GM23338 (cell line): ENCODE results near the gene MAN2C1. TPM values are rescaled to one million over a fixed set of nuclear protein-coding genes. Genes with fewer than 3 reads are reported as not detected.

Source experiments
- ATAC-seq: fragments of 200-7000 bp; cut with Tn5 transposase; 3 replicates; pipeline ENCODE4 v1.9.1; 2020
- DNase-seq: peaks from one replicate; pipeline ENCODE4 v3.0.0-alpha.2; 2015; ENCODE audit warnings: low spot score
- H2AFZ ChIP-seq: fragments of 200-600 bp; sonication (generic); 2 replicates; pipeline ENCODE4 v1.8.0; 2016; ENCODE audit warnings: antibody characterized with exemption, mild to moderate bottlenecking, moderate library complexity
- H3F3A ChIP-seq: fragments of 200-600 bp; sonication (generic); replicated peaks from 2 replicates; pipeline ENCODE4 v1.8.0; 2017; ENCODE audit warnings: antibody characterized with exemption, mixed run types, low read depth
- H3K27ac ChIP-seq: fragments of 200-600 bp; sonication (generic); 2 replicates; pipeline ENCODE4 v1.6.1; 2016; ENCODE audit warnings: low read depth
- H3K27me3 ChIP-seq: fragments of 200-600 bp; sonication (generic); 2 replicates; pipeline ENCODE4 v1.8.0; 2016; ENCODE audit warnings: mild to moderate bottlenecking, mixed run types, moderate library complexity; ENCODE audit not compliant: insufficient read depth
- H3K36me3 ChIP-seq: fragments of 200-600 bp; sonication (generic); 2 replicates; pipeline ENCODE4 v1.8.0; 2016; ENCODE audit warnings: mild to moderate bottlenecking; ENCODE audit not compliant: insufficient read depth
- H3K4me1 ChIP-seq: fragments of 200-600 bp; sonication (generic); 2 replicates; pipeline ENCODE4 v1.8.0; 2016; ENCODE audit warnings: mild to moderate bottlenecking, moderate library complexity; ENCODE audit not compliant: insufficient read depth
- H3K4me2 ChIP-seq: fragments of 200-600 bp; sonication (generic); 2 replicates; pipeline ENCODE4 v1.7.1; 2017; ENCODE audit warnings: mixed run types
- H3K4me3 ChIP-seq: fragments of 200-600 bp; sonication (generic); 2 replicates; pipeline ENCODE4 v1.6.1; 2016; ENCODE audit warnings: mixed run types
- H3K79me2 ChIP-seq: fragments of 200-600 bp; sonication (generic); replicated peaks from 2 replicates; pipeline ENCODE4 v1.8.0; 2017; ENCODE audit warnings: mild to moderate bottlenecking; ENCODE audit not compliant: insufficient read depth
- H3K9me2 ChIP-seq: fragments of 200-600 bp; sonication (generic); 2 replicates; pipeline ENCODE4 v1.8.0; 2017; ENCODE audit not compliant: insufficient read depth
- H4K20me1 ChIP-seq: fragments of 200-600 bp; sonication (generic); replicated peaks from 2 replicates; pipeline ENCODE4 v1.8.0; 2017; ENCODE audit warnings: mild to moderate bottlenecking; ENCODE audit not compliant: insufficient read depth
- H3K27ac Mint-ChIP-seq: 2 replicates; pipeline ENCODE4 v1.8.0; 2020; ENCODE audit warnings: inconsistent platforms, mild to moderate bottlenecking, moderate library complexity, mixed read lengths
- H3K27me3 Mint-ChIP-seq: 3 replicates; pipeline ENCODE4 v1.8.0; 2022; ENCODE audit warnings: low read depth, mild to moderate bottlenecking, moderate library complexity, mixed read lengths, inconsistent platforms; ENCODE audit not compliant: insufficient read depth, poor library complexity
- H3K36me3 Mint-ChIP-seq: 3 replicates; pipeline ENCODE4 v1.8.0; 2021; ENCODE audit warnings: low read depth, mild to moderate bottlenecking, inconsistent platforms, moderate library complexity, mixed read lengths
- H3K4me1 Mint-ChIP-seq: 3 replicates; pipeline ENCODE4 v1.8.0; 2020; ENCODE audit warnings: mild to moderate bottlenecking, inconsistent platforms, mixed read lengths
- H3K4me3 Mint-ChIP-seq: 3 replicates; pipeline ENCODE4 v1.8.0; 2021; ENCODE audit warnings: moderate library complexity, mild to moderate bottlenecking, inconsistent platforms, mixed read lengths
- H3K9me3 Mint-ChIP-seq: 3 replicates; pipeline ENCODE4 v1.8.0; 2020; ENCODE audit warnings: moderate library complexity, mild to moderate bottlenecking, inconsistent platforms, mixed read lengths
- CREB1 ChIP-seq: fragments of 250-450 bp; sonication (Bioruptor Pico); IDR thresholded peaks from 2 replicates; pipeline ENCODE4 v1.5.0; 2020; ENCODE audit warnings: low read depth, mild to moderate bottlenecking, moderate library complexity
- EZH2 ChIP-seq: fragments of 200-600 bp; sonication (generic); IDR thresholded peaks from one replicate; pipeline ENCODE4 v1.8.0; 2017; ENCODE audit warnings: antibody characterized with exemption, mild to moderate bottlenecking, low read depth; ENCODE audit not compliant: unreplicated experiment
- EZH2phosphoT487 ChIP-seq: fragments of 200-600 bp; sonication (generic); IDR thresholded peaks from one replicate; pipeline ENCODE4 v1.8.1; 2018; ENCODE audit warnings: antibody characterized with exemption; ENCODE audit not compliant: unreplicated experiment
- JUNB ChIP-seq: IDR thresholded peaks from one replicate; pipeline ENCODE4 v1.6.1; 2016; ENCODE audit warnings: antibody characterized with exemption; ENCODE audit not compliant: unreplicated experiment
- NANOG ChIP-seq: IDR thresholded peaks from 2 replicates; pipeline ENCODE4 v1.6.1; 2016; ENCODE audit warnings: antibody characterized with exemption, borderline replicate concordance
- POLR2AphosphoS5 ChIP-seq: IDR thresholded peaks from 2 replicates; pipeline ENCODE4 v1.6.1; 2016; ENCODE audit warnings: antibody characterized with exemption, low read depth
- STAT1 ChIP-seq: IDR thresholded peaks from one replicate; pipeline ENCODE4 v1.6.1; 2016; ENCODE audit warnings: antibody characterized with exemption; ENCODE audit not compliant: unreplicated experiment
- ZNF114 ChIP-seq: fragments of 250-450 bp; sonication (Bioruptor Pico); IDR thresholded peaks from 2 replicates; pipeline ENCODE4 v1.5.0; 2020; ENCODE audit warnings: mild to moderate bottlenecking, moderate library complexity
- ZNF331 ChIP-seq: fragments of 250-450 bp; sonication (Bioruptor Pico); IDR thresholded peaks from 2 replicates; pipeline ENCODE4 v1.5.0; 2020; ENCODE audit warnings: low read depth, mild to moderate bottlenecking, moderate library complexity
- polyA plus RNA-seq: library from polyadenylated mRNA; unstranded; fragments of >200 nt; fragmentation: Nextera tagmentation; extraction: Ambion mirVana; gene quantifications from 2 replicates; pipeline ENCODE4 v1.2.1, GENCODE V29; 2016
- total RNA-seq: library from RNA; depleted of rRNA; stranded (reverse); fragments of >200 nt; shearing (Covaris generic); gene quantifications from 2 replicates; pipeline ENCODE4 v1.2.3, GENCODE V29; 2014
- TF ChIP-seq, protein P1 (sequence below): IDR thresholded peaks from 2 replicates; pipeline ENCODE4 v1.6.1; 2016; ENCODE audit warnings: antibody characterized with exemption
- TF ChIP-seq, protein P2 (sequence below), 2 experiments: fragments of 200-600 bp in 1 of 2; sonication (generic) in 1 of 2; conservative IDR thresholded peaks; 2 replicates each; pipeline versions ENCODE4 v1.5.1 to v1.6.1; 2016 to 2017; ENCODE audit warnings: antibody characterized with exemption in 2 of 2, low read depth in 2 of 2, mild to moderate bottlenecking in 2 of 2, moderate library complexity in 1 of 2
- TF ChIP-seq, protein P3 (sequence below): IDR thresholded peaks from one replicate; pipeline ENCODE4 v1.6.1; 2018; ENCODE audit warnings: antibody characterized with exemption; ENCODE audit not compliant: unreplicated experiment

The MAN2C1 gene
- total and polyA plus RNA-seq, 2 experiments from 2014 or later: 42.3 to 129 TPM

DNA sequence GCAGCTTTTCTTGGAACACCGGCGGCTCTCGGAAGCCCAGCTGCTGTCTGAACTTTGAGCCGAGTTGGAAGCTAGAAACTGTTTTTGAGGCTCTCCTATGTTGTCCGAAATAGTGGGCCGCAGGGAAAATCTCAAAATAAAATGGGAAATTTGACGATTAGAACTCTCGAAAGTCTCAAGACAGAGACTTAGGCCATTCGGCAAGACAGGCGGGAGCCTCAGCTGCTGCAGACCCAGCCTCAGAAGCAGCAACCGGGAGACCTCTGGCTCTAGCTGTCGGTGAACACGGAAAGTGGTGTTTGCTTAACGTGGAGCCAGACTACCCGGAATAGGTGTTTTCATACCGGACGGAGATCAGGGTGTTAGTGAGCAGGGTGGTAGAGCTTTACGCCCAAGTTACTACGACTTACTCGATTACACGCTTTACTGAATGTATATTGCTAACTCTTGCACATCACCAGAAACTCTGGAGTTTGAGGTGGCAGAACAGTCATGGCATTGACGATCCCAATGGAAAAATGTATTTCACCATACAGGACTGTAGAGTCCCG is 357 bp upstream of the MAN2C1 start (continued):
- no peak for TF ChIP-seq ZNF114 (CRISPR knock-in tag)
- no peak for TF ChIP-seq STAT1
- TF ChIP-seq EZH2phosphoT487: no peak

DNA sequence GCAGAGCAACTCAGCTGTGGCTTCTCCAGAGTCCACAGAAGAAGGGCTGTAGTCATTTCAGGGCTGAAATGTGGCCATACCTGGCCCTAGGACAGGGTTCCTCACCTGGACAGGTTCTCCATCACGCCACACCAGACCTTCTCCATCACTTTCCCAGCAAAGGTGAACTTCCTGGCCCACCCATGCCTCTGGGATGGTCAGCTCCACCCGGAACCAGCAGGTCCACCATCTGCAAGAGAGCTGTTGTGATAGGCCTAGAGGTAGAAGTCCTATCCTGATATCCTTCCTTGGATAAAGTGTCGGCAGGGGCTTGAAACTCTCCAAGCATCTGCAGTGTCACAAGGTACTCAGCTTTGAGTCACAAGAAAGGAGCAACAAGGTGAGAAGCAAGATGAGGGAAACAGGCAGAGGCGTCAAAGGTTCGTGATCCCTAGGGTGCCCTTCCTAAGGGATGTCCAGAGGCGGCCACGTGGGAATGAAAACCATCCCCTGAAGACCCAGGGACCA is 948 bp downstream of the MAN2C1 start:
- Histone ChIP-seq H2AFZ (no peak overlapping the region), H4K20me1 (peaks cover 6% of the 10 kb centered on the region), H3K27me3 (no peaks in the 10 kb centered on the region), H3K9me2 (no peaks in the 10 kb centered on the region), H3K4me2 (peak overlapping the region; percentile 85), H3K4me1 (peaks cover 13% of the 10 kb centered on the region; the same call in 1 of the 2 replicates), H3K27ac (no peak overlapping the region), H3K36me3 (peaks cover 15% of the 10 kb centered on the region; the same call in 1 of the 2 replicates), H3K4me3 (peak overlapping the region; percentile 87; the same call in 1 of the 2 replicates), H3F3A (peaks cover 26% of the 10 kb centered on the region; the same call in 1 of the 2 replicates), H3K79me2 (0 out of 2 replicates have a peak, but pooled peaks cover 6% of the 10 kb centered on the region)
- DNase-seq (no peak), ATAC-seq (no peak)
- H3K36me3 Mint-ChIP-seq: peaks cover 56% of the 10 kb centered on the region
- H3K27me3 Mint-ChIP-seq: peaks cover 11% of the 10 kb centered on the region
- peaks cover 12% of the 10 kb centered on the region for H3K4me1 Mint-ChIP-seq
- H3K9me3 Mint-ChIP-seq: no peaks in the 10 kb centered on the region; the same call in 2 of the 3 replicates
- H3K27ac Mint-ChIP-seq: no peak overlapping the region
- H3K4me3 Mint-ChIP-seq: peak overlapping the region; percentile 89
- TF ChIP-seq ZNF114 (CRISPR knock-in tag) (no peak), STAT1 (no peak), ZNF331 (CRISPR knock-in tag) (no peak), CREB1 (CRISPR knock-in tag) (no peak), NANOG (no peak), EZH2 (no peak), POLR2AphosphoS5 (no peak), EZH2phosphoT487 (no peak), JUNB (no peak)
- TF ChIP-seq, protein P1, sequence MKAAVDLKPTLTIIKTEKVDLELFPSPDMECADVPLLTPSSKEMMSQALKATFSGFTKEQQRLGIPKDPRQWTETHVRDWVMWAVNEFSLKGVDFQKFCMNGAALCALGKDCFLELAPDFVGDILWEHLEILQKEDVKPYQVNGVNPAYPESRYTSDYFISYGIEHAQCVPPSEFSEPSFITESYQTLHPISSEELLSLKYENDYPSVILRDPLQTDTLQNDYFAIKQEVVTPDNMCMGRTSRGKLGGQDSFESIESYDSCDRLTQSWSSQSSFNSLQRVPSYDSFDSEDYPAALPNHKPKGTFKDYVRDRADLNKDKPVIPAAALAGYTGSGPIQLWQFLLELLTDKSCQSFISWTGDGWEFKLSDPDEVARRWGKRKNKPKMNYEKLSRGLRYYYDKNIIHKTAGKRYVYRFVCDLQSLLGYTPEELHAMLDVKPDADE: no peak
- TF ChIP-seq, protein P2, sequence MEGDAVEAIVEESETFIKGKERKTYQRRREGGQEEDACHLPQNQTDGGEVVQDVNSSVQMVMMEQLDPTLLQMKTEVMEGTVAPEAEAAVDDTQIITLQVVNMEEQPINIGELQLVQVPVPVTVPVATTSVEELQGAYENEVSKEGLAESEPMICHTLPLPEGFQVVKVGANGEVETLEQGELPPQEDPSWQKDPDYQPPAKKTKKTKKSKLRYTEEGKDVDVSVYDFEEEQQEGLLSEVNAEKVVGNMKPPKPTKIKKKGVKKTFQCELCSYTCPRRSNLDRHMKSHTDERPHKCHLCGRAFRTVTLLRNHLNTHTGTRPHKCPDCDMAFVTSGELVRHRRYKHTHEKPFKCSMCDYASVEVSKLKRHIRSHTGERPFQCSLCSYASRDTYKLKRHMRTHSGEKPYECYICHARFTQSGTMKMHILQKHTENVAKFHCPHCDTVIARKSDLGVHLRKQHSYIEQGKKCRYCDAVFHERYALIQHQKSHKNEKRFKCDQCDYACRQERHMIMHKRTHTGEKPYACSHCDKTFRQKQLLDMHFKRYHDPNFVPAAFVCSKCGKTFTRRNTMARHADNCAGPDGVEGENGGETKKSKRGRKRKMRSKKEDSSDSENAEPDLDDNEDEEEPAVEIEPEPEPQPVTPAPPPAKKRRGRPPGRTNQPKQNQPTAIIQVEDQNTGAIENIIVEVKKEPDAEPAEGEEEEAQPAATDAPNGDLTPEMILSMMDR (conservative IDR thresholded peaks at IDR 0.05; ENCODE audit: low read depth in 2 of 2): no peak
- TF ChIP-seq, protein P3, sequence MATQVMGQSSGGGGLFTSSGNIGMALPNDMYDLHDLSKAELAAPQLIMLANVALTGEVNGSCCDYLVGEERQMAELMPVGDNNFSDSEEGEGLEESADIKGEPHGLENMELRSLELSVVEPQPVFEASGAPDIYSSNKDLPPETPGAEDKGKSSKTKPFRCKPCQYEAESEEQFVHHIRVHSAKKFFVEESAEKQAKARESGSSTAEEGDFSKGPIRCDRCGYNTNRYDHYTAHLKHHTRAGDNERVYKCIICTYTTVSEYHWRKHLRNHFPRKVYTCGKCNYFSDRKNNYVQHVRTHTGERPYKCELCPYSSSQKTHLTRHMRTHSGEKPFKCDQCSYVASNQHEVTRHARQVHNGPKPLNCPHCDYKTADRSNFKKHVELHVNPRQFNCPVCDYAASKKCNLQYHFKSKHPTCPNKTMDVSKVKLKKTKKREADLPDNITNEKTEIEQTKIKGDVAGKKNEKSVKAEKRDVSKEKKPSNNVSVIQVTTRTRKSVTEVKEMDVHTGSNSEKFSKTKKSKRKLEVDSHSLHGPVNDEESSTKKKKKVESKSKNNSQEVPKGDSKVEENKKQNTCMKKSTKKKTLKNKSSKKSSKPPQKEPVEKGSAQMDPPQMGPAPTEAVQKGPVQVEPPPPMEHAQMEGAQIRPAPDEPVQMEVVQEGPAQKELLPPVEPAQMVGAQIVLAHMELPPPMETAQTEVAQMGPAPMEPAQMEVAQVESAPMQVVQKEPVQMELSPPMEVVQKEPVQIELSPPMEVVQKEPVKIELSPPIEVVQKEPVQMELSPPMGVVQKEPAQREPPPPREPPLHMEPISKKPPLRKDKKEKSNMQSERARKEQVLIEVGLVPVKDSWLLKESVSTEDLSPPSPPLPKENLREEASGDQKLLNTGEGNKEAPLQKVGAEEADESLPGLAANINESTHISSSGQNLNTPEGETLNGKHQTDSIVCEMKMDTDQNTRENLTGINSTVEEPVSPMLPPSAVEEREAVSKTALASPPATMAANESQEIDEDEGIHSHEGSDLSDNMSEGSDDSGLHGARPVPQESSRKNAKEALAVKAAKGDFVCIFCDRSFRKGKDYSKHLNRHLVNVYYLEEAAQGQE: no peak
